Skeletal muscle tissue (tissue), 4 donors: ENCODE measurements around the gene PRRC1. TPM values are rescaled to one million over a fixed set of nuclear protein-coding genes. Genes with fewer than 3 reads are reported as not detected.

Experiments used
- H3K27ac ChIP-seq: one replicate; pipeline ENCODE4 v1.7.0; 2013; ENCODE audit warnings: mild to moderate bottlenecking, low read depth, low read length, inconsistent platforms
- H3K27me3 ChIP-seq, 3 donors: one replicate each; pipeline ENCODE4 v1.7.0; 2013; ENCODE audit warnings: low read length in 3 of 3; ENCODE audit not compliant: control insufficient read depth in 3 of 3, insufficient read depth in 3 of 3
- H3K36me3 ChIP-seq, 3 donors: one replicate each; pipeline ENCODE4 v1.7.0; 2013; ENCODE audit warnings: low read length in 3 of 3; ENCODE audit not compliant: control insufficient read depth in 3 of 3, insufficient read depth in 3 of 3
- H3K4me1 ChIP-seq, 3 donors: one replicate each; pipeline ENCODE4 v1.7.0; 2013; ENCODE audit warnings: low read length in 3 of 3, mild to moderate bottlenecking in 3 of 3; ENCODE audit not compliant: control insufficient read depth in 3 of 3, insufficient read depth in 3 of 3
- H3K4me3 ChIP-seq, 3 donors: one replicate each; pipeline ENCODE4 v1.7.0; 2013; ENCODE audit warnings: low read length in 3 of 3
- H3K9ac ChIP-seq, 3 donors: one replicate each; pipeline ENCODE4 v1.7.0; 2013; ENCODE audit warnings: low read length in 3 of 3, mild to moderate bottlenecking in 3 of 3, moderate library complexity in 2 of 3, low read depth in 1 of 3
- H3K9me3 ChIP-seq, 3 donors: one replicate each; pipeline ENCODE4 v1.7.0; 2013; ENCODE audit warnings: low read length in 3 of 3; ENCODE audit not compliant: control insufficient read depth in 3 of 3
- total RNA-seq: library from RNA; depleted of rRNA; stranded (reverse); fragments of >200 nt; gene quantifications from one replicate; pipeline ENCODE4 v1.2.3, GENCODE V29; 2014
- donor health status: Osteomylitis.

The PRRC1 gene
- total RNA-seq, 1 donor from 2014 or later, result 34.4 TPM

- Histone ChIP-seq H3K4me3 (no peak overlapping the region), H3K4me1 (peaks cover 0 to 14% (median 3%) of the 10 kb centered on the region in 3 donors), H3K9ac (no peak overlapping the region), H3K36me3 (no peaks in the 10 kb centered on the region), H3K27me3 (no peaks in the 10 kb centered on the region), H3K27ac (no peak overlapping the region), H3K9me3 (no peaks in the 10 kb centered on the region)
Measured at GRCh38 chr5:127586811-127587210, 69.4 kb downstream of the PRRC1 start.

GRCh38 chr5:127587246-127587917 lies 69.9 kb downstream of the PRRC1 start:
- Histone ChIP-seq H3K27ac (no peak overlapping the region), H3K27me3 (no peaks in the 10 kb centered on the region), H3K4me1 (peaks cover 0 to 10% (median 3%) of the 10 kb centered on the region in 3 donors), H3K9ac (no peak overlapping the region), H3K36me3 (no peaks in the 10 kb centered on the region), H3K9me3 (no peaks in the 10 kb centered on the region), H3K4me3 (no peak overlapping the region)

GRCh38 chr5:127588368-127588767 lies 70.9 kb downstream of the PRRC1 start:
- no peak overlapping the region for H3K9ac ChIP-seq
- H3K36me3 ChIP-seq, result no peaks in the 10 kb centered on the region
- peaks cover 0 to 5% (median 0%) of the 10 kb centered on the region in 3 donors for H3K4me1 ChIP-seq
- H3K9me3 ChIP-seq, result no peaks in the 10 kb centered on the region
- no peaks in the 10 kb centered on the region for H3K27me3 ChIP-seq
- no peak overlapping the region for H3K4me3 ChIP-seq
- no peak overlapping the region for H3K27ac ChIP-seq

GRCh38 chr5:127589309-127590030 lies 72.0 kb downstream of the PRRC1 start:
- H3K4me3 ChIP-seq, result no peak overlapping the region
- no peak overlapping the region for H3K27ac ChIP-seq
- no peak overlapping the region for H3K9ac ChIP-seq
- no peaks in the 10 kb centered on the region for H3K36me3 ChIP-seq
- no peaks in the 10 kb centered on the region for H3K4me1 ChIP-seq
- no peaks in the 10 kb centered on the region for H3K9me3 ChIP-seq
- no peaks in the 10 kb centered on the region for H3K27me3 ChIP-seq

- Histone ChIP-seq H3K9ac (no peak overlapping the region), H3K36me3 (no peaks in the 10 kb centered on the region), H3K27me3 (no peaks in the 10 kb centered on the region), H3K27ac (no peak overlapping the region), H3K9me3 (no peaks in the 10 kb centered on the region), H3K4me3 (no peak overlapping the region), H3K4me1 (no peaks in the 10 kb centered on the region)
Measured at GRCh38 chr5:127590156-127590722, 72.8 kb downstream of the PRRC1 start.

- no peak overlapping the region for H3K4me3 ChIP-seq
Measured at GRCh38 chr5:127595484-127596368, 78.3 kb downstream of the PRRC1 start.

GRCh38 chr5:127596501-127596900 lies 79.1 kb downstream of the PRRC1 start:
- no peak overlapping the region for H3K4me3 ChIP-seq
- no peaks in the 10 kb centered on the region for H3K36me3 ChIP-seq
- H3K9me3 ChIP-seq, result no peaks in the 10 kb centered on the region
- H3K27me3 ChIP-seq, result no peaks in the 10 kb centered on the region
- H3K27ac ChIP-seq, result no peak overlapping the region
- no peak overlapping the region for H3K9ac ChIP-seq
- H3K4me1 ChIP-seq, result no peaks in the 10 kb centered on the region

More at GRCh38 chr5:127595484-127596368, 78.3 kb downstream of the PRRC1 start:
- no peaks in the 10 kb centered on the region for H3K27me3 ChIP-seq
- H3K9ac ChIP-seq, result no peak overlapping the region
- H3K27ac ChIP-seq, result no peak overlapping the region
- H3K36me3 ChIP-seq, result no peaks in the 10 kb centered on the region
- H3K4me1 ChIP-seq, result no peaks in the 10 kb centered on the region
- no peaks in the 10 kb centered on the region for H3K9me3 ChIP-seq

- H3K9me3 ChIP-seq, result no peaks in the 10 kb centered on the region
- no peak overlapping the region for H3K27ac ChIP-seq
- peaks cover 4 to 13% (median 6%) of the 10 kb centered on the region in 3 donors for H3K4me1 ChIP-seq
- no peaks in the 10 kb centered on the region for H3K36me3 ChIP-seq
- no peaks in the 10 kb centered on the region for H3K27me3 ChIP-seq
- no peak overlapping the region for H3K9ac ChIP-seq
- no peak overlapping the region for H3K4me3 ChIP-seq
Measured at GRCh38 chr5:127599320-127599719, 81.9 kb downstream of the PRRC1 start.

- Histone ChIP-seq H3K9ac (no peak overlapping the region), H3K9me3 (no peaks in the 10 kb centered on the region), H3K4me3 (no peak overlapping the region), H3K36me3 (no peaks in the 10 kb centered on the region), H3K4me1 (peaks cover 4 to 13% (median 6%) of the 10 kb centered on the region in 3 donors), H3K27ac (no peak overlapping the region), H3K27me3 (no peaks in the 10 kb centered on the region)
Measured at GRCh38 chr5:127599847-127600246, 82.4 kb downstream of the PRRC1 start.
